Left lung (tissue), 10 donors: Measurements from ENCODE around the gene MAP1A. TPM values are rescaled to one million over a fixed set of nuclear protein-coding genes. Genes with fewer than 3 reads are reported as not detected.

Source experiments
- ATAC-seq: fragments of 200-7000 bp; cut with Tn5 transposase; one replicate; pipeline ENCODE4 v1.9.1; 2020; ENCODE audit warnings: moderate library complexity
- DNase-seq, 4 donors: peaks; one replicate each; pipeline ENCODE4 v3.0.0-alpha.2; 2013 to 2020
- H3K27ac ChIP-seq, 2 donors: fragments of 200-600 bp; sonication (generic) in 1 of 2; one replicate each; pipeline versions ENCODE4 v1.5.0 to v1.8.0; 2020 to 2021
- H3K27me3 ChIP-seq, 2 donors: fragments of 200-600 bp; sonication (generic) in 1 of 2; one replicate each; pipeline versions ENCODE4 v1.5.0 to v1.8.0; 2020 to 2021
- H3K36me3 ChIP-seq, 2 donors: fragments of 200-600 bp; sonication (generic) in 1 of 2; one replicate each; pipeline versions ENCODE4 v1.5.0 to v1.8.0; 2020 to 2021
- H3K4me1 ChIP-seq, 2 donors: fragments of 200-600 bp; one replicate each; pipeline ENCODE4 v1.8.0; 2021
- H3K4me3 ChIP-seq, 2 donors: fragments of 200-600 bp; sonication (generic) in 1 of 2; one replicate each; pipeline versions ENCODE4 v1.5.0 to v1.8.0; 2020 to 2021; ENCODE audit warnings: mild to moderate bottlenecking in 1 of 2
- H3K9me3 ChIP-seq, 2 donors: fragments of 200-600 bp; sonication (generic) in 1 of 2; one replicate each; pipeline versions ENCODE4 v1.5.0 to v1.8.0; 2020 to 2021
- intact Hi-C, 2 donors: fragments of 100-400 bp; cut with DNase I; formaldehyde crosslinking; loops; one replicate each; pipeline versions ENCODE4 v1.11.2 to v1.14.2; 2022
- polyA plus RNA-seq, 6 donors: library from polyadenylated mRNA; unstranded; fragments of 120-200 nt; gene quantifications; one replicate each; pipeline ENCODE4 v1.2.1, GENCODE V29; 2013; ENCODE audit not compliant: insufficient read length in 6 of 6
- total RNA-seq, 2 donors: library from RNA; stranded (reverse); fragmentation: NEBNext Ultra II Directional; extraction: Animal tissue kit (Norgen Biotek cat#: 25700); gene quantifications; one replicate each; pipeline ENCODE4 v1.2.1, GENCODE V29; 2021
- TF ChIP-seq, protein P1 (sequence below), 2 donors: fragments of 200-600 bp; sonication (generic) in 1 of 2; IDR thresholded peaks; one replicate each; pipeline versions ENCODE4 v1.5.0 to v1.8.0; 2021; ENCODE audit warnings: antibody characterized with exemption in 2 of 2
- donor health status: DM: no; HTN: yes; CAD: no.
- donor health status: DM: no; HTN: no; CAD: no.

Gene MAP1A
- total and polyA plus RNA-seq, 8 donors: 6.4 to 13.4 (median 8.9) TPM

DNA sequence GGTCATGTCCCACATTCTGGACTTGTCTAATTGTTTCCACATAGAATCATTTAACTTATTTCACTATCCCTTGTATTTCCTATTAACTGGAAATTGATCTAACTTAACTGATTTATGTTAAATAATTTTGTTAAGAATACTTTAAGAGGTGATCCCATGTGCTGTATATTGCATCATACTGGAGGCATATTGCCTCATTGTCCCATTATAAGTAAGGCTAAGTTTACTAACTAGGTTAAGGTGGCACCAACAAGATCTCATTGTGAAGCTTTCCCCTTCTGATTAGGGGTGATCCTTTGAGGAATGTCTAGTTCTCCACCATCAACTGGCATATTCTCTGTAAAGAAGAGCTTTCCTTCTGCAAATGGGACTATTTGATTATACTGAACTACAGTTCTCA lies 24.4 kb downstream of the MAP1A start:
- Histone ChIP-seq H3K36me3 (peaks cover 0 to 4% of the 10 kb centered on the region in 2 donors), H3K27me3 (no peaks in the 10 kb centered on the region), H3K9me3 (no peaks in the 10 kb centered on the region), H3K27ac (no peak overlapping the region), H3K4me3 (no peak overlapping the region), H3K4me1 (no peaks in the 10 kb centered on the region)
- ATAC-seq (no peak), DNase-seq (no peak)
- TF ChIP-seq, protein P1, sequence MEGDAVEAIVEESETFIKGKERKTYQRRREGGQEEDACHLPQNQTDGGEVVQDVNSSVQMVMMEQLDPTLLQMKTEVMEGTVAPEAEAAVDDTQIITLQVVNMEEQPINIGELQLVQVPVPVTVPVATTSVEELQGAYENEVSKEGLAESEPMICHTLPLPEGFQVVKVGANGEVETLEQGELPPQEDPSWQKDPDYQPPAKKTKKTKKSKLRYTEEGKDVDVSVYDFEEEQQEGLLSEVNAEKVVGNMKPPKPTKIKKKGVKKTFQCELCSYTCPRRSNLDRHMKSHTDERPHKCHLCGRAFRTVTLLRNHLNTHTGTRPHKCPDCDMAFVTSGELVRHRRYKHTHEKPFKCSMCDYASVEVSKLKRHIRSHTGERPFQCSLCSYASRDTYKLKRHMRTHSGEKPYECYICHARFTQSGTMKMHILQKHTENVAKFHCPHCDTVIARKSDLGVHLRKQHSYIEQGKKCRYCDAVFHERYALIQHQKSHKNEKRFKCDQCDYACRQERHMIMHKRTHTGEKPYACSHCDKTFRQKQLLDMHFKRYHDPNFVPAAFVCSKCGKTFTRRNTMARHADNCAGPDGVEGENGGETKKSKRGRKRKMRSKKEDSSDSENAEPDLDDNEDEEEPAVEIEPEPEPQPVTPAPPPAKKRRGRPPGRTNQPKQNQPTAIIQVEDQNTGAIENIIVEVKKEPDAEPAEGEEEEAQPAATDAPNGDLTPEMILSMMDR (IDR thresholded peaks at IDR 0.05): no peak
- intact Hi-C loops: no loop called here

GRCh38 chr15:43544266-43544665 lies 26.9 kb downstream of the MAP1A start:
- H3K27me3 ChIP-seq: no peaks in the 10 kb centered on the region
- no peaks in the 10 kb centered on the region for H3K4me1 ChIP-seq
- DNase-seq (no peak), ATAC-seq (no peak)
- peaks cover 0 to 6% of the 10 kb centered on the region in 2 donors for H3K9me3 ChIP-seq
- intact Hi-C loops: no loop called here
- peaks cover 0 to 4% of the 10 kb centered on the region in 2 donors for H3K36me3 ChIP-seq
- no peak overlapping the region for H3K4me3 ChIP-seq
- TF ChIP-seq, protein P1 (IDR thresholded peaks at IDR 0.05): no peak
- H3K27ac ChIP-seq: no peak overlapping the region

DNA sequence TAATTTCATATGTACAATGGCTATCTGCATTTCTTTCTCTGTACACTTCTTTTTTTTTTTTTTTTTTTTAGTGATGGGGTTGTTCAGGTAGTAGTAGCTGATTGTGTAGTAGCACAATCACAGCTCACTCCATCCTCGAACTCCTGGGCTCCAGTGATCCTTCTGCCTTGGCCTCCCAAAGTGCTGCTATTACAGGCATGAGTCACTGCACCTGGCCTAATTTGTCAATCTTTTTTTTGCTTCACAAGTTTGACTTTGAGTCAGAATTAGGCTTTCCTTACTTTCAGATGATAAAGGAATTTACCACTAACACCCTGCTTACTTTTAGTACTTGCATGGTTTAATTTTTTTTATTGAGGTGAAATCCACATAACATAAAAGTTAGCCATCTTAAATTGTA lies 28.0 kb downstream of the MAP1A start:
- Histone ChIP-seq H3K9me3 (peaks cover 0 to 6% of the 10 kb centered on the region in 2 donors), H3K27ac (no peak overlapping the region), H3K27me3 (no peaks in the 10 kb centered on the region), H3K36me3 (peaks cover 0 to 6% of the 10 kb centered on the region in 2 donors), H3K4me1 (no peaks in the 10 kb centered on the region), H3K4me3 (no peak overlapping the region)
- intact Hi-C loops: no loop called here
- TF ChIP-seq, protein P1 (IDR thresholded peaks at IDR 0.05): no peak
- no peak for DNase-seq
- ATAC-seq: no peak

DNA sequence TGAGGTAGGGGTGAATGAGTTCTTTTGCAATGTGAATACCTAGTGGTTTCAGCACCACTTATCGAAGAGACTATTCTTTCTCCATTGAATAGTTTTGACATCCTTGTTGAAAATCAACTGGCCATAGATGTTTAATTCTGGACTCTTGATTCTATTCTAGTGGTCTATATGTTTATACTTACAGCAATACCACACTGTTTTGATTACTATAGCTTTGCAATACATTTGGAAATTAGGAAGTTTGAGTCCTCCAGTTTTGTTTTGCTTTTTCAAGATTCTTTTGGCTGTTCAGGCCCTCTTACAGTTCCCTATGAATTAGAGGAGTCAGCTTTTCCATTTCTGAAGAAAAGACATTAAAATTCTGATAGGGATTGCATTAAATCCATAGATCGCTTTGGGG lies 30.1 kb downstream of the MAP1A start:
- TF ChIP-seq, protein P1 (IDR thresholded peaks at IDR 0.05): no peak
- DNase-seq (no peak), ATAC-seq (no peak)
- Histone ChIP-seq H3K4me3 (no peak overlapping the region), H3K4me1 (no peaks in the 10 kb centered on the region), H3K36me3 (peaks cover 0 to 6% of the 10 kb centered on the region in 2 donors), H3K27me3 (no peaks in the 10 kb centered on the region), H3K9me3 (peaks cover 0 to 6% of the 10 kb centered on the region in 2 donors), H3K27ac (no peak overlapping the region)
- intact Hi-C loops: no loop called here

DNA sequence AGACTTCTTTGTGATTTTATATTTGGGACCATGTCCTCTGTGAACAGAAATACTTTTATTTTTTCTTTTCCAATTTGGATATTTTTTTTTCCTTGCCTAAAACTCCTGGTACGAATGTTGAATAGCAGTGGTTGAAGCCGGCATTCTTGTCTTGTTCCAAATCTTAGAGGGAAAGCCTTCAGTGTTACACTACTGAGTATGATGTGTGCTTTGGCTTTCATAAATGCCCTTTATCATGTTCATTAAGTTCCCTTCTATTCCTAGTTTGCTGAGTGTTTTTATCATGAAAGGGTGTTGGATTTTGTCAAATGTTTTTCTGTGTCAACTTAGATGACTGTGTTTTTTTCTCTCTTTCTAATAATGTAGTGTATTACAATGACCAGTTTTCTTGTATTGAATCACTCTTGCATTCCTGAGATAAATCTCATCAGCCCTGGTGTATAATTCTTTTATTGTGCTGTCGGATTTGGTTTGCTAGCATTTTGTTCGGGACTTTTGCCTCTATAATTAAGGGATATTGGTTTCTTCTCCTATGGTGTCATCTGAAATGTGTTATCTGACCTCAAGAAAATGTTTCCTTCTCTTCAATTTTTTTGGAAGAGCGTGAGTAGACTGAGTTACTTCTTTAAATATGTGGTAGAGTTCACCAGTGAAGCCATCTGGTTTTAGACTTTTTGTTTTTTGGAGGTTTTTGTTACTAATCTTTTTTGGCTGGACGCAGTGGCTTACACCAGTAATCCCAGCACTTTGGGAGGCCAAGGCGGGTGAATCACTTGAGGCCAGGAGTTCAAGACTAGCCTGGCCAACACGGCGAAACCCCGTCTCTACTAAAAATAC lies 33.3 kb downstream of the MAP1A start:
- TF ChIP-seq, protein P1 (IDR thresholded peaks at IDR 0.05): no peak
- DNase-seq: no peak
- no peak overlapping the region for H3K27ac ChIP-seq
- H3K4me1 ChIP-seq: no peaks in the 10 kb centered on the region
- peaks cover 0 to 10% of the 10 kb centered on the region in 2 donors for H3K36me3 ChIP-seq
- H3K9me3 ChIP-seq: peaks cover 0 to 6% of the 10 kb centered on the region in 2 donors
- no peak for ATAC-seq
- no peaks in the 10 kb centered on the region for H3K27me3 ChIP-seq
- H3K4me3 ChIP-seq: no peak overlapping the region
- intact Hi-C loops: no loop called here
